Activated T-cell treated with anti-CD3 and anti-CD28 coated beads, Interleukin-2, amount 50 U/mL, for 24 hours (primary cell): ENCODE measurements around the gene HRAS.

Experiments used
- DNase-seq: peaks from one replicate; pipeline ENCODE4 v3.0.0-alpha.2; 2020
- H3K27ac Mint-ChIP-seq: 2 replicates; pipeline ENCODE4 v1.8.0; 2020; ENCODE audit warnings: mild to moderate bottlenecking, mixed read lengths
- H3K27me3 Mint-ChIP-seq: 2 replicates; pipeline ENCODE4 v1.8.0; 2020; ENCODE audit warnings: mixed read lengths
- H3K36me3 Mint-ChIP-seq: 2 replicates; pipeline ENCODE4 v1.8.0; 2020; ENCODE audit warnings: low read depth, mixed read lengths
- H3K4me1 Mint-ChIP-seq: 2 replicates; pipeline ENCODE4 v1.8.0; 2020; ENCODE audit warnings: low read depth, mixed read lengths
- H3K4me3 Mint-ChIP-seq: 2 replicates; pipeline ENCODE4 v1.8.0; 2020; ENCODE audit warnings: mild to moderate bottlenecking, moderate library complexity, mixed read lengths
- H3K9me3 Mint-ChIP-seq: 2 replicates; pipeline ENCODE4 v1.8.0; 2020; ENCODE audit warnings: mixed read lengths

The HRAS gene

GRCh38 chr11:534396-535209, 773 bp downstream of the HRAS start:
- Mint-ChIP-seq H3K27me3 (no peaks in the 10 kb centered on the region), H3K4me3 (peak overlapping the region; percentile 82), H3K4me1 (peaks cover 22% of the 10 kb centered on the region), H3K9me3 (no peaks in the 10 kb centered on the region), H3K36me3 (peaks cover 22% of the 10 kb centered on the region), H3K27ac (peak overlapping the region; percentile 68)
- peak; percentile 65 for DNase-seq

- H3K36me3 Mint-ChIP-seq = peaks cover 25% of the 10 kb centered on the region
- H3K9me3 Mint-ChIP-seq = no peaks in the 10 kb centered on the region
- peaks cover 22% of the 10 kb centered on the region for H3K4me1 Mint-ChIP-seq
- no peaks in the 10 kb centered on the region for H3K27me3 Mint-ChIP-seq
- no peak overlapping the region for H3K27ac Mint-ChIP-seq
- peak overlapping the region; percentile 82 for H3K4me3 Mint-ChIP-seq
- no peak for DNase-seq
Observed at GRCh38 chr11:533586-534395, 1.6 kb downstream of the HRAS start.

GRCh38 chr11:532986-533585, 2.3 kb downstream of the HRAS start:
- Mint-ChIP-seq H3K36me3 (peaks cover 25% of the 10 kb centered on the region), H3K27me3 (no peaks in the 10 kb centered on the region), H3K27ac (no peak overlapping the region), H3K4me1 (peaks cover 19% of the 10 kb centered on the region), H3K9me3 (no peaks in the 10 kb centered on the region), H3K4me3 (no peak overlapping the region)
- DNase-seq = no peak

GRCh38 chr11:532527-532985, 2.8 kb downstream of the HRAS start:
- no peak overlapping the region for H3K4me3 Mint-ChIP-seq
- H3K27ac Mint-ChIP-seq = no peak overlapping the region
- H3K4me1 Mint-ChIP-seq = peaks cover 13% of the 10 kb centered on the region
- peaks cover 25% of the 10 kb centered on the region for H3K36me3 Mint-ChIP-seq
- DNase-seq = no peak
- no peaks in the 10 kb centered on the region for H3K27me3 Mint-ChIP-seq
- no peaks in the 10 kb centered on the region for H3K9me3 Mint-ChIP-seq

GRCh38 chr11:531919-532526, 3.4 kb downstream of the HRAS start:
- no peak for DNase-seq
- H3K36me3 Mint-ChIP-seq = peaks cover 25% of the 10 kb centered on the region
- H3K27ac Mint-ChIP-seq = peak overlapping the region; percentile 41
- peak overlapping the region; percentile 16 for H3K4me3 Mint-ChIP-seq
- peaks cover 9% of the 10 kb centered on the region for H3K4me1 Mint-ChIP-seq
- H3K27me3 Mint-ChIP-seq = no peaks in the 10 kb centered on the region
- no peaks in the 10 kb centered on the region for H3K9me3 Mint-ChIP-seq

- Mint-ChIP-seq H3K4me3 (no peak overlapping the region), H3K27me3 (no peaks in the 10 kb centered on the region), H3K36me3 (peaks cover 25% of the 10 kb centered on the region), H3K4me1 (peaks cover 6% of the 10 kb centered on the region), H3K9me3 (no peaks in the 10 kb centered on the region), H3K27ac (no peak overlapping the region)
- DNase-seq = no peak
Observed at GRCh38 chr11:530960-531831, 4.2 kb downstream of the HRAS start.

GRCh38 chr11:529728-530411, 5.5 kb downstream of the HRAS start:
- Mint-ChIP-seq H3K36me3 (peaks cover 25% of the 10 kb centered on the region), H3K27ac (no peak overlapping the region), H3K27me3 (no peaks in the 10 kb centered on the region)

GRCh38 chr11:528815-529727, 6.3 kb downstream of the HRAS start:
- H3K27ac Mint-ChIP-seq = no peak overlapping the region
- no peaks in the 10 kb centered on the region for H3K27me3 Mint-ChIP-seq

More at GRCh38 chr11:529728-530411, 5.5 kb downstream of the HRAS start:
- no peaks in the 10 kb centered on the region for H3K9me3 Mint-ChIP-seq
- peaks cover 4% of the 10 kb centered on the region for H3K4me1 Mint-ChIP-seq
- no peak overlapping the region for H3K4me3 Mint-ChIP-seq
- no peak for DNase-seq

GRCh38 chr11:528166-528814, 7.1 kb downstream of the HRAS start:
- Mint-ChIP-seq H3K9me3 (no peaks in the 10 kb centered on the region), H3K27ac (no peak overlapping the region), H3K4me3 (no peak overlapping the region), H3K27me3 (no peaks in the 10 kb centered on the region), H3K36me3 (peaks cover 19% of the 10 kb centered on the region), H3K4me1 (no peaks in the 10 kb centered on the region)
- no peak for DNase-seq

More at GRCh38 chr11:528815-529727, 6.3 kb downstream of the HRAS start:
- H3K9me3 Mint-ChIP-seq = no peaks in the 10 kb centered on the region
- no peak for DNase-seq
- peaks cover 4% of the 10 kb centered on the region for H3K4me1 Mint-ChIP-seq
- peaks cover 25% of the 10 kb centered on the region for H3K36me3 Mint-ChIP-seq
- H3K4me3 Mint-ChIP-seq = no peak overlapping the region

- Mint-ChIP-seq H3K36me3 (peaks cover 8% of the 10 kb centered on the region), H3K9me3 (no peaks in the 10 kb centered on the region), H3K4me3 (no peak overlapping the region), H3K4me1 (no peaks in the 10 kb centered on the region), H3K27ac (no peak overlapping the region), H3K27me3 (no peaks in the 10 kb centered on the region)
- DNase-seq = no peak
Observed at GRCh38 chr11:526192-526591, 9.2 kb downstream of the HRAS start.

GRCh38 chr11:521177-521688, 14.1 kb downstream of the HRAS start:
- Mint-ChIP-seq H3K9me3 (peaks cover 7% of the 10 kb centered on the region), H3K27ac (no peak overlapping the region), H3K27me3 (no peaks in the 10 kb centered on the region), H3K4me1 (peaks cover 3% of the 10 kb centered on the region), H3K4me3 (no peak overlapping the region), H3K36me3 (peaks cover 7% of the 10 kb centered on the region)
- no peak for DNase-seq
